ENCODE measurements around the gene P4HA1.

Gene P4HA1

DNA sequence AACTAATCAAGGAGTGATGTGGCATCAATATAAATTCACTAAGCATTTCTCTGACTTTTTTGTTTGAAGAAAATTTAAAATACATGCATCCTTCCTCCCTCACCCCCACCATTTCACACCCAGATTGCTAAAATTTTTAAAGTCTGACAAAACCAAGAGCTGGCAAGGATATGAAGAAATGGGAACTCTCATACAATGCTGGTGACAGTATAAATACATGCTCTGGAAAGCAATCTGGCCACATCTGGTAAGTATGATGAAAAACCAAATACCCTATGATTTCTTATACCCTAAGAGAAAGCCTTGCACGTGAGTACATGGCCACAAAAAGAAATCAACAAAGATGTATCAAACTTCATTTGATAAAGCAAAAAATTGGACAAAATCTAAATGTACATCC lies 31.2 kb downstream of the P4HA1 start:
- no peaks in the 10 kb centered on the region for H3K27me3 ChIP-seq (ENCODE audit: insufficient read depth, poor library complexity, severe bottlenecking)
- DNase-seq (ENCODE audit: low spot score) (no peak), ATAC-seq (ENCODE audit: low read depth) (no peak)
- TF ChIP-seq, protein P1, sequence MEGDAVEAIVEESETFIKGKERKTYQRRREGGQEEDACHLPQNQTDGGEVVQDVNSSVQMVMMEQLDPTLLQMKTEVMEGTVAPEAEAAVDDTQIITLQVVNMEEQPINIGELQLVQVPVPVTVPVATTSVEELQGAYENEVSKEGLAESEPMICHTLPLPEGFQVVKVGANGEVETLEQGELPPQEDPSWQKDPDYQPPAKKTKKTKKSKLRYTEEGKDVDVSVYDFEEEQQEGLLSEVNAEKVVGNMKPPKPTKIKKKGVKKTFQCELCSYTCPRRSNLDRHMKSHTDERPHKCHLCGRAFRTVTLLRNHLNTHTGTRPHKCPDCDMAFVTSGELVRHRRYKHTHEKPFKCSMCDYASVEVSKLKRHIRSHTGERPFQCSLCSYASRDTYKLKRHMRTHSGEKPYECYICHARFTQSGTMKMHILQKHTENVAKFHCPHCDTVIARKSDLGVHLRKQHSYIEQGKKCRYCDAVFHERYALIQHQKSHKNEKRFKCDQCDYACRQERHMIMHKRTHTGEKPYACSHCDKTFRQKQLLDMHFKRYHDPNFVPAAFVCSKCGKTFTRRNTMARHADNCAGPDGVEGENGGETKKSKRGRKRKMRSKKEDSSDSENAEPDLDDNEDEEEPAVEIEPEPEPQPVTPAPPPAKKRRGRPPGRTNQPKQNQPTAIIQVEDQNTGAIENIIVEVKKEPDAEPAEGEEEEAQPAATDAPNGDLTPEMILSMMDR (IDR thresholded peaks at IDR 0.05; ENCODE audit: poor library complexity, severe bottlenecking): no peak
- H3K4me3 ChIP-seq (ENCODE audit: severe bottlenecking): no peak overlapping the region
- H3K9me3 ChIP-seq (ENCODE audit: severe bottlenecking): no peaks in the 10 kb centered on the region
- peaks cover 4% of the 10 kb centered on the region for H3K4me1 ChIP-seq (ENCODE audit: insufficient read depth, poor library complexity, severe bottlenecking)
- H3K27ac ChIP-seq (ENCODE audit: poor library complexity, severe bottlenecking): no peak overlapping the region
- peaks cover 95% of the 10 kb centered on the region for H3K36me3 ChIP-seq (ENCODE audit: low read depth)

DNA sequence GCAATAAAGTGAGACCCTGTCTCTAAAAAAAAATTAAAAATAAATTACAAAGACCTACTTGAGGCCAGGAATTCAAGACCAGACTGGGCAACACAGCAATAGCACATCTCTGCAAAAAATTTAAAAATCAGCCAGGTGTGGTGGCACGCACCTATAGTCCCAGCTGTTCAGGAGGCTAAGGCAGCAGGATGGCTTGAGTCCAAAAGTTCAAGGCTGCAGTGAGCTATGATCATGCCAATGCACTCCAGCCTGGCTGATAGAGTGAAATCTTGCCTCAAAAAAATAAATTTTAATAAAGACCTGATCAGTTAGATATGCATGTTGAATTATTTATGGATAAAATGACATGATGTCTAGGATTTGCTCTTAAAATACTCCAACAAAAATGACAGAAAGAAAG lies 34.9 kb downstream of the P4HA1 start:
- Histone ChIP-seq H3K4me3 (ENCODE audit: severe bottlenecking) (no peak overlapping the region), H3K27ac (ENCODE audit: poor library complexity, severe bottlenecking) (peak overlapping the region; percentile 3)
- ATAC-seq (ENCODE audit: low read depth): no peak

DNA sequence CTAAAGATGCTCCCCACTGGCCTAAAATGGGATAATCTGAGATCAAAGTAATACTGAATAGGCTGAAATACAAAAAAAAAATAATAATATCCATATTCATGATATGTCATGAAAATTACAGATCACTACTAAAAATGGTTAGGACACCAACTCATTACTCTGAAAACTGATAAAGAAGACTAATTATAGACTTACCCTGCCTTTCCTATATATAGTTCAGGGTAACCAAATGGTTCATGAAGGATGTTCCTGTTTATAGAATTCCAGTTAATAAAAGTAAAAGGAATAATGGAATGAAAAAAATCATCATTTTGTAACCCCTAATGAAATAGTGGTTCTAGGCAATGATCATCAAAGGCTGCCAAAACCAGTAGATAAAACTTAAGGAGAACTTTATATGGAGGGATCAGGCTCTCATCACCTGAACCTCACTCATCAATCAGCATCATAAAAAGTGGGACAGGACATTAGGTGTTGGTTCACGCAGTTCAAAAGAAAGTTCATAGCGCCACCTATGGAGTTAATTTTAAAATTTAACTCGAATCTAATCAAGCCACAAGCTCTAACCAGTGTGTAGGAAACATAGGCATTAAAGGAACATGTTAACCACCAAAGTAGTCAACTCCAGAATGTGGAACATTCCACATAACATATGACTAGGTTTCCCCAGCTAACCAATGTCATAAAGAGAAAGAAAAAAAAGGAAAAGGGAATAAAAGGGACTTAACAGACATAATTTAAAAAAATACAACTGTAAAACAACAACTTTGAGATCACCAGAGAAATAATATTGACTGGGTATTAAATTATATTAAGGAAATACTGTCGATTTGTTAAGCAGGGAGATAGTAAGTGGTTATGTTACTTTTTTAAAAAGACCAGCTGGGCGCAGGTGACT lies 35.7 kb downstream of the P4HA1 start:
- peaks cover 81% of the 10 kb centered on the region for H3K36me3 ChIP-seq (ENCODE audit: low read depth)
- H3K27ac ChIP-seq (ENCODE audit: poor library complexity, severe bottlenecking): no peak overlapping the region
- no peaks in the 10 kb centered on the region for H3K9me3 ChIP-seq (ENCODE audit: severe bottlenecking)
- DNase-seq (ENCODE audit: low spot score) (no peak), ATAC-seq (ENCODE audit: low read depth) (peak; percentile 36; the same call in 1 of the 3 replicates)
- H3K27me3 ChIP-seq (ENCODE audit: insufficient read depth, poor library complexity, severe bottlenecking): no peaks in the 10 kb centered on the region
- H3K4me3 ChIP-seq (ENCODE audit: severe bottlenecking): no peak overlapping the region
- peaks cover 4% of the 10 kb centered on the region for H3K4me1 ChIP-seq (ENCODE audit: insufficient read depth, poor library complexity, severe bottlenecking)
- TF ChIP-seq, protein P1 (IDR thresholded peaks at IDR 0.05; ENCODE audit: poor library complexity, severe bottlenecking): peak; percentile 65

More for the DNA sequence above, 34.9 kb downstream of the P4HA1 start:
- Histone ChIP-seq H3K27me3 (ENCODE audit: insufficient read depth, poor library complexity, severe bottlenecking) (no peaks in the 10 kb centered on the region), H3K4me1 (ENCODE audit: insufficient read depth, poor library complexity, severe bottlenecking) (peaks cover 4% of the 10 kb centered on the region), H3K9me3 (ENCODE audit: severe bottlenecking) (no peaks in the 10 kb centered on the region), H3K36me3 (ENCODE audit: low read depth) (peaks cover 81% of the 10 kb centered on the region)
- TF ChIP-seq, protein P1 (IDR thresholded peaks at IDR 0.05; ENCODE audit: poor library complexity, severe bottlenecking): no peak
- no peak for DNase-seq (ENCODE audit: low spot score)

DNA sequence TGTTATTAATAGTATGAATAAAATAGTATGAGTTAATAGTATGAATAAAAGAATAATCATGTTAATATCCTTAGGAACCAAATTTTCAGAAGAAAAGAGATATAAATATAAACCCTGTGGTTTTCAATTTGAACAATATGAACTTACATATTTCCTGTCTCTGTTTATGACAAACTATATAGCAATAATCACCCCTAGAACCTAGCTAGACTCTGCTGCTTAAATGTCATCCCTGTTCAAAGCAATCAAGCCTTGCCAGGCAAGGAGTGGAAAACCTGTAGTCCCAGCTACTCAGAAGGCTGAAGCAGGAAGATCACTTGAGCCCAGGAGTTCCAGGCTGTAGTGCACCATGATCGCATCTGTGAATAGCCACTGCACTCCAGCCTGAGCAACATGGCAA lies 36.5 kb downstream of the P4HA1 start:
- Histone ChIP-seq H3K4me3 (ENCODE audit: severe bottlenecking) (no peak overlapping the region), H3K9me3 (ENCODE audit: severe bottlenecking) (no peaks in the 10 kb centered on the region), H3K36me3 (ENCODE audit: low read depth) (peaks cover 81% of the 10 kb centered on the region), H3K27me3 (ENCODE audit: insufficient read depth, poor library complexity, severe bottlenecking) (no peaks in the 10 kb centered on the region), H3K27ac (ENCODE audit: poor library complexity, severe bottlenecking) (no peak overlapping the region), H3K4me1 (ENCODE audit: insufficient read depth, poor library complexity, severe bottlenecking) (peaks cover 4% of the 10 kb centered on the region)
- TF ChIP-seq, protein P1 (IDR thresholded peaks at IDR 0.05; ENCODE audit: poor library complexity, severe bottlenecking): no peak
- no peak for DNase-seq (ENCODE audit: low spot score)
- ATAC-seq (ENCODE audit: low read depth): no peak

DNA sequence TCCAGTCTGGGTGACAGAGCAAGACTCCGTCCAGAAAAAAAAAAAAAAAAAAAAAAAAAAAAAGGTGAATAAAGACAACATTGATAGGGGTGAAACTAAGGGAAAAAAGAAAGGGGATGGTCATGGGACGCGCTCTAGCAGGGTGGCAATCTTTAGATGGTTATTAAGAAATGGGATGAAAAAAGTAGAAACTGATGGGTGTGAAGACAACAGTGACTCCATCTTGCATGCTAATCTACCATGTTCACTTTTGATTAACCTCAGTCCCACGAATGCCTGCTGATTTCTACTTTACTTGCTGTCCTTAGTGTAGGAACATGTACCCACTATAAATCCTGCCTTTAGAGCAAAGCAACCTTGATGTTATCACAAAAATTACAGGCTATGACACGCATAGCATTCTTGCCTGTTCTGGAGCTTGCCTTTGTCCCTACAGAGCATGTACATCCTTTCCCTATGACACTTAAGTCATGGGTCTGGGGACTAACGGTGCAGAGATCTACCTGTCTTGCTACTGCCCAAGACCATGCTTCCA lies 38.5 kb downstream of the P4HA1 start:
- DNase-seq (ENCODE audit: low spot score): no peak
- ATAC-seq (ENCODE audit: low read depth): no peak
- Histone ChIP-seq H3K36me3 (ENCODE audit: low read depth) (peaks cover 81% of the 10 kb centered on the region), H3K9me3 (ENCODE audit: severe bottlenecking) (no peaks in the 10 kb centered on the region), H3K4me3 (ENCODE audit: severe bottlenecking) (no peak overlapping the region), H3K4me1 (ENCODE audit: insufficient read depth, poor library complexity, severe bottlenecking) (peaks cover 4% of the 10 kb centered on the region), H3K27ac (ENCODE audit: poor library complexity, severe bottlenecking) (no peak overlapping the region), H3K27me3 (ENCODE audit: insufficient read depth, poor library complexity, severe bottlenecking) (no peaks in the 10 kb centered on the region)
- TF ChIP-seq, protein P1 (IDR thresholded peaks at IDR 0.05; ENCODE audit: poor library complexity, severe bottlenecking): no peak

Measured in RWPE2 (cell line).